Mesodermal cell (in vitro differentiated cells): ENCODE data around the gene TMEM87A.

ENCODE experiments used
- H3K27ac ChIP-seq: 2 replicates; pipeline ENCODE4 v1.7.0; 2013; ENCODE audit warnings: mild to moderate bottlenecking, low read depth, low read length, moderate library complexity; ENCODE audit not compliant: severe bottlenecking
- H3K36me3 ChIP-seq: 2 replicates; pipeline ENCODE4 v1.7.1; 2013; ENCODE audit warnings: mild to moderate bottlenecking, low read length, moderate library complexity; ENCODE audit not compliant: control insufficient read depth, insufficient read depth
- H3K4me1 ChIP-seq: one replicate; pipeline ENCODE4 v1.7.1; 2013; ENCODE audit warnings: mild to moderate bottlenecking, low read length; ENCODE audit not compliant: insufficient read depth, control insufficient read depth, poor library complexity, severe bottlenecking
- H3K4me3 ChIP-seq: 2 replicates; pipeline ENCODE4 v1.7.0; 2013; ENCODE audit warnings: low read length, control low read depth, mild to moderate bottlenecking; ENCODE audit not compliant: insufficient read depth, poor library complexity, severe bottlenecking; ENCODE audit errors: extremely low read depth
- H3K9me3 ChIP-seq: 2 replicates; pipeline ENCODE4 v1.7.1; 2013; ENCODE audit warnings: mild to moderate bottlenecking, low read length, moderate library complexity; ENCODE audit not compliant: control insufficient read depth
- WGBS, 2 experiments: methylation state at CpG; one replicate each; pipeline ENCODE4 v1.1.5; 2013; ENCODE audit warnings: missing lambda C conversion rate in 2 of 2; ENCODE audit not compliant: insufficient coverage in 2 of 2; 5-methylcytosine and 5-hydroxymethylcytosine counted together

Gene TMEM87A

DNA sequence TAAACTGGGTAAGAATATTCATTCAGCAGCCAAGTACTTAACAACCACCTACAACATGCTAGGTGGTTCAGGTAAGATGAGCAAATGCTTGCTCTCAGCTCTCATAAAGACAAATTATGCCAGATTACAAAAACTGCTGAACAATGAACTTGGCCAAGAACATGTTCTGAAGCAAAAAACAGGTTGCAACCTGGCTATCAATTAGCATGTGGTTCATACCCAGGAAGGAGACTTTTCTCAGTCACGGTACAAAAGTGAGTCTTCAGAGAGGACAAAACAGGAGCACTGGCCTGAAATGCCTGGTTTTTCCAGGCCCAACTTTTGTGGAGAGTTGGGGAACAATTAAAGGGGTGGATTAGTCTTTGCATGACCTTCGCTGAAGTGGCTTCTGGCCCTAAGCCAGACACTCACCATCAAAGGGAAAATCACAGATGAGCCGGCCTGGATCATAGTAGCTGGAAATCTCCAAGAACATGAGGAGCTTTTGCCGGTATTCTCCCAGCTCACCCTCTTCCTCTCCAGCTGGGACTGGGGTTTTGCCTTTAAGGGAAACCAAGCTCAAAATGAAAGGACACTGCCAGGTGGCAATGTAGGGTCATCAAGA, 109.2 kb downstream of the TMEM87A start:
- Histone ChIP-seq H3K27ac (no peak overlapping the region), H3K36me3 (peaks cover 98% of the 10 kb centered on the region)
- WGBS, 2 experiments: 83 to 100% methylated on average over 2 of the region's 4 CpGs

DNA sequence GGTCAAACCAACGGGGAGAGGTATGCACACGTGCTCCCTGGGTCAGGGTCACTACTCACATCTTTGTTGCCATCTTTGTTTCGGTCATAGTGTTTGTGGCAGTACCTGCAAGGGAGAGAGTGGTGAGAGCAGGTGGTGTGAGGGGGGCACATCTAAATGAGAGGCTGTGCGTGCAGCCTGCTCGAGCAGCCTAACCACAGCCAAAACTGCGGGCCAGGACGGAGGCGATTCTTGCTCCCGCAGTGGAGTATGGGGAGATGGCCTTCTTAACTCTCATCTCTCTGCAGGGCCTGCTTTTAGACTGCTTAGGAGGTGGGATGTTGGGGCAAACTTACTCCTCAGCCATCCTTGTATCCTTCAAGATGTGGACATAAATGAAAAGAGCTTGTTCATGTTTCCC, 109.9 kb downstream of the TMEM87A start:
- Histone ChIP-seq H3K4me3 (no peak overlapping the region), H3K4me1 (no peaks in the 10 kb centered on the region), H3K27ac (no peak overlapping the region), H3K36me3 (peaks cover 99% of the 10 kb centered on the region), H3K9me3 (no peaks in the 10 kb centered on the region)
- 94 to 96% methylated on average over 3 to 5 of the region's 9 CpGs for WGBS, 2 experiments

More for the DNA sequence above, 109.2 kb downstream of the TMEM87A start:
- H3K9me3 ChIP-seq: no peaks in the 10 kb centered on the region
- H3K4me3 ChIP-seq: no peak overlapping the region
- no peaks in the 10 kb centered on the region for H3K4me1 ChIP-seq
